ENCODE data around the gene ACOT2.
"Not testable (repeated sequence)": the region's sequence is repeated elsewhere in the genome, so short reads cannot be mapped to it uniquely, and the experiment has no call there.

DNA sequence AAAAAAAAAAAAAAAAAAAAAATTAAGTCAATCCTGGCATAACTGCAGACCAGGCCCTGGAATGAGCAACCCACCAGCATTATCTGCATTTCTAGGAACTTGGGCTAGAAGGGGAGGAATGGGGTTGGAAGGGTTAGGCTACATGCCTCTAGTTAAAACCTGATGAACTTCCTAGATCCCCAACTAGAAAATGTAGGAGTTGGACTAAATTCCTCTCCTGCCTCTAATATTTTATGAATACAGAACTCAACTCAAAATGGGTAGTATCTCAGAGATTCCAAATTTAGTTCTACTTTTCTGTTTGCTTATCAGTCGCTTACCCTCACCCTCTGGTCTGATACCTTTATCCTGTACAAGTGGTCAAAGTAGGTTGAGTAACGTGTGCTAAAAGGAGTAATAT, 39.7 kb upstream of the ACOT2 start:
- not testable (repeated sequence) for TF ChIP-seq POLR2A (IDR thresholded peaks at IDR 0.05)
- TF ChIP-seq, protein P1, sequence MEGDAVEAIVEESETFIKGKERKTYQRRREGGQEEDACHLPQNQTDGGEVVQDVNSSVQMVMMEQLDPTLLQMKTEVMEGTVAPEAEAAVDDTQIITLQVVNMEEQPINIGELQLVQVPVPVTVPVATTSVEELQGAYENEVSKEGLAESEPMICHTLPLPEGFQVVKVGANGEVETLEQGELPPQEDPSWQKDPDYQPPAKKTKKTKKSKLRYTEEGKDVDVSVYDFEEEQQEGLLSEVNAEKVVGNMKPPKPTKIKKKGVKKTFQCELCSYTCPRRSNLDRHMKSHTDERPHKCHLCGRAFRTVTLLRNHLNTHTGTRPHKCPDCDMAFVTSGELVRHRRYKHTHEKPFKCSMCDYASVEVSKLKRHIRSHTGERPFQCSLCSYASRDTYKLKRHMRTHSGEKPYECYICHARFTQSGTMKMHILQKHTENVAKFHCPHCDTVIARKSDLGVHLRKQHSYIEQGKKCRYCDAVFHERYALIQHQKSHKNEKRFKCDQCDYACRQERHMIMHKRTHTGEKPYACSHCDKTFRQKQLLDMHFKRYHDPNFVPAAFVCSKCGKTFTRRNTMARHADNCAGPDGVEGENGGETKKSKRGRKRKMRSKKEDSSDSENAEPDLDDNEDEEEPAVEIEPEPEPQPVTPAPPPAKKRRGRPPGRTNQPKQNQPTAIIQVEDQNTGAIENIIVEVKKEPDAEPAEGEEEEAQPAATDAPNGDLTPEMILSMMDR (IDR thresholded peaks at IDR 0.05): not testable (repeated sequence)

All from esophagus squamous epithelium (tissue), 4 donors.